ENCODE results near the gene NIPBL.

- TF ChIP-seq, protein P1, sequence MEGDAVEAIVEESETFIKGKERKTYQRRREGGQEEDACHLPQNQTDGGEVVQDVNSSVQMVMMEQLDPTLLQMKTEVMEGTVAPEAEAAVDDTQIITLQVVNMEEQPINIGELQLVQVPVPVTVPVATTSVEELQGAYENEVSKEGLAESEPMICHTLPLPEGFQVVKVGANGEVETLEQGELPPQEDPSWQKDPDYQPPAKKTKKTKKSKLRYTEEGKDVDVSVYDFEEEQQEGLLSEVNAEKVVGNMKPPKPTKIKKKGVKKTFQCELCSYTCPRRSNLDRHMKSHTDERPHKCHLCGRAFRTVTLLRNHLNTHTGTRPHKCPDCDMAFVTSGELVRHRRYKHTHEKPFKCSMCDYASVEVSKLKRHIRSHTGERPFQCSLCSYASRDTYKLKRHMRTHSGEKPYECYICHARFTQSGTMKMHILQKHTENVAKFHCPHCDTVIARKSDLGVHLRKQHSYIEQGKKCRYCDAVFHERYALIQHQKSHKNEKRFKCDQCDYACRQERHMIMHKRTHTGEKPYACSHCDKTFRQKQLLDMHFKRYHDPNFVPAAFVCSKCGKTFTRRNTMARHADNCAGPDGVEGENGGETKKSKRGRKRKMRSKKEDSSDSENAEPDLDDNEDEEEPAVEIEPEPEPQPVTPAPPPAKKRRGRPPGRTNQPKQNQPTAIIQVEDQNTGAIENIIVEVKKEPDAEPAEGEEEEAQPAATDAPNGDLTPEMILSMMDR (conservative IDR thresholded peaks at IDR 0.05 in 1 of 2, IDR thresholded peaks at IDR 0.05 in 1 of 2; ENCODE audit: low read depth in 1 of 2, low read length in 2 of 2): no peak
- no peak for TF ChIP-seq EZH2 (IDR thresholded peaks at IDR 0.05; ENCODE audit: low read length, missing control alignments)
Measured at GRCh38 chr5:36874465-36874864, 2.1 kb upstream of the NIPBL start.
